Measurements from ENCODE around the gene VWA3B.
"Not testable (repeated sequence)": the region's sequence is repeated elsewhere in the genome, so short reads cannot be mapped to it uniquely, and the experiment has no call there.

VWA3B gene, protein sequence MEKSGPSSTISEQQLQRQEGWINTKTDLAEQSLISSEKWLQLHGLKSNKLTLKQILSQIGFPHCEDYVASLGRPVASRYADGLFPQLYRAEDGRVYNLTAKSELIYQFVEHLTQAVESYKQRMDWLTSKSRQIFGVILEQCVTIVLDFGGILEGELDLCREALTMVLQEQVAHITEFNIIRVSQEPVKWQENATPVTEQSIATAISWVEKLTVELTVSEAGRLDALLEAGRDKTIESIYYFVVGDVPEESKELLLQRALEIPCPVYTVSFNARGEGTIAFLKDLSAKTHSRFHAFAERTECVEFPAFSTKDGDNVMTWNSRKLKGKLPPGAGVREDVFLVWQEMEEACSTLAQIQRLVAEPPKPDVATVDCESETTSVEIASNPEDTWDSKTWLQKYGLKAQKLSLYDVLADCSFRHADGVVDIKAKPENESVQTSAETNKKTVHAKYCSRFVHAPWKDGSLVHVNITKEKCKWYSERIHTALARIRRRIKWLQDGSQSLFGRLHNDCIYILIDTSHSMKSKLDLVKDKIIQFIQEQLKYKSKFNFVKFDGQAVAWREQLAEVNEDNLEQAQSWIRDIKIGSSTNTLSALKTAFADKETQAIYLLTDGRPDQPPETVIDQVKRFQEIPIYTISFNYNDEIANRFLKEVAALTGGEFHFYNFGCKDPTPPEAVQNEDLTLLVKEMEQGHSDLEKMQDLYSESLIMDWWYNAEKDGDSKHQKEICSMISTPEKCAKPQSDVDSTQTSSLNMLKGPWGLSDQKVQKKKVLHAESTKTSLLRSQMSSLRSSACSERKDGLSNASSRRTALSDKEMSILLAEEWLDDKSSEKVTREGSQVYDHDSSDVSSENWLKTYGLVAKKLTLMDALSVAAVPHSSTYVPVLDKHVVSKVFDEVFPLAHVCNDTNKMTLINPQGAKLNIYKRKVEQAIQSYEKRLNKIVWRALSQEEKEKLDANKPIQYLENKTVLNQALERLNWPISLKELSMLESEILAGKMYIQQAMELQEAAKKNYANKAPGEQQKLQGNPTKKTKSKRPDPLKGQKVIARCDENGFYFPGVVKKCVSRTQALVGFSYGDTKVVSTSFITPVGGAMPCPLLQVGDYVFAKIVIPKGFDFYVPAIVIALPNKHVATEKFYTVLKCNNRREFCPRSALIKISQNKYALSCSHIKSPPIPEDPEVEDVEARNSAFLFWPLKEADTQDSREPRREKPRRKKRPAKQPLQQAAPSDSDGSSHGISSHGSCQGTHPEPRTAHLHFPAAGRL (N-terminal part only)

DNA sequence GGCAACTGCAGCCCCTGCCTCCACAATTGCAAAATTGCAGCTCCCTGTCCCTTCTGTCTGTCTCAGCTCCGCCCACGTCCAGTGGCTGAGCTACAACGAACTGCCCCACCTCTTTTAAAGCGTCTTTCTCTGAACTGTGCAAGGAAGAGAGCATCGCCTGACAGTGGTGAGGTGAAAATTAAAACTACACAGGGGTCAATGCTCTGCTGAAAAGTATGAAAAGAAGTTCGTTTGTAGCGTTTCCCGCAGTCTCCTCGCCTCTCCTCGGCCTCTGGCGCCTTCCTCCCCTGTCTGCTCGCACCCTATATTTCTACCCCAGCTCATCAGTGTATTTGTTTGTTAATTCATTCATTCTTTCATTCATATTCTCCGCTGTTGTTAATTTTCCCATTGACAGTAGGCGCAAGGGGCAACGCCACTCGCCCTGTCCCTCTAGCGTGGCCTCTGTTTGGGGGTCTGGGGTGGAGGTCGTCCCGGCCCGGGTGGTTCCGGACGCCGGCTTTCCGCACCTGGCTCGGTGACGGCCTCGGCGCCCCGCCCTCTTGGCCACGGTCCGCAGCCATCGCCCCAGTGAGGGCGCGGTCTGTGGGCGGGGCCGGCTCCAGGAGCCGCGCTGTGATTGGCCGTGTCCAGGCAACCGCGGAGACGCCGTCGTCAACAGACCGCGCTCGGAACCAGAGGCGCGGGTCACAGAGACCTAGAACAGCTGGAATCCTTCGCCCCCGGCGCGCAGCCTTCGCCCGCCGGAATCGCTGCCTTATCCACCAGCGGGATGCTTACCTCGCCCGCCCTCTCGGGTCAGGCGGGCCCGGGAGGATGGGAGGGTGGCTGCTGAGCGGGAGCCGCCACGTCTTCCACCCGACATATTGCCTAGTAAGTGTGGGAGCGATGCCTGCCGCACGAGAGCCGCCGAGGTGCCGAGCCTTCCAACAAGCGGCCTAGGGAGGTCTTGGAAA lies at the start of gene VWA3B:
VWA3B (plus strand) TSS at position 677 of the 956 bp plus-strand sequence. CDS start 5,926 bp downstream, outside the sequence.
- Histone ChIP-seq H3K4me2 (peak within 1 kb of the TSS; percentile 93), H3K27ac (no peak within 1 kb of the TSS), H3K4me1 (peaks cover 36% of the 10 kb centered on the region), H3K36me3 (no peaks in the 10 kb centered on the region), H4K20me1 (no peaks in the 10 kb centered on the region), H3K9me3 (no peaks in the 10 kb centered on the region), H3K4me3 (peak within 1 kb of the TSS; percentile 66), H3K27me3 (peaks cover 11% of the 10 kb centered on the region; the same call in 1 of the 2 replicates), H3K9ac (no peak within 1 kb of the TSS)
- TF ChIP-seq Cebpa-rat (IDR thresholded peaks at IDR 0.05) = no peak

DNA sequence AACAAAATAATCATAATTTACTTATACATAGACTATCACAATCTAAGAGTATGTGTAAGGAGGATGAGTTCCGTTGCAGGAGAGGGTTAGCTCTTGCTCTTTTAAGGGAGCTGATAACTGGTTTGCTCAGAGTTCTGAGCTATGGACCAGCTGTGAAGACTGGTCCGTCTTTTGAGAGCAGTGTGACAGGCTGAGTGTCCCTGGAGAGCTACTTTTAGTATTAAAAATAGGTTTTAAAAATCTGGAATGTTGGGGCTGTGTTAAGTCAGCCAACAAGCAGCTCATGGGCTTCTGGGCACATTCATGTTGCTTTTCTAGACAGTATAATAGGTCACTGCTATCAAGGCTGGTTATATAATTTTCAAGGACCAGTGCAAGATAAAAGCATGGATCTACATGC lies 49.8 kb upstream of the VWA3B start:
- Histone ChIP-seq H3K27ac (no peak overlapping the region), H3K9ac (no peak overlapping the region), H3K27me3 (no peaks in the 10 kb centered on the region), H3K4me1 (peaks cover 8% of the 10 kb centered on the region; the same call in 1 of the 2 replicates), H3K4me3 (no peak overlapping the region), H4K20me1 (no peaks in the 10 kb centered on the region), H3K4me2 (no peak overlapping the region), H3K36me3 (no peaks in the 10 kb centered on the region), H3K9me3 (no peaks in the 10 kb centered on the region)
- TF ChIP-seq Cebpa-rat (IDR thresholded peaks at IDR 0.05) = no peak

DNA sequence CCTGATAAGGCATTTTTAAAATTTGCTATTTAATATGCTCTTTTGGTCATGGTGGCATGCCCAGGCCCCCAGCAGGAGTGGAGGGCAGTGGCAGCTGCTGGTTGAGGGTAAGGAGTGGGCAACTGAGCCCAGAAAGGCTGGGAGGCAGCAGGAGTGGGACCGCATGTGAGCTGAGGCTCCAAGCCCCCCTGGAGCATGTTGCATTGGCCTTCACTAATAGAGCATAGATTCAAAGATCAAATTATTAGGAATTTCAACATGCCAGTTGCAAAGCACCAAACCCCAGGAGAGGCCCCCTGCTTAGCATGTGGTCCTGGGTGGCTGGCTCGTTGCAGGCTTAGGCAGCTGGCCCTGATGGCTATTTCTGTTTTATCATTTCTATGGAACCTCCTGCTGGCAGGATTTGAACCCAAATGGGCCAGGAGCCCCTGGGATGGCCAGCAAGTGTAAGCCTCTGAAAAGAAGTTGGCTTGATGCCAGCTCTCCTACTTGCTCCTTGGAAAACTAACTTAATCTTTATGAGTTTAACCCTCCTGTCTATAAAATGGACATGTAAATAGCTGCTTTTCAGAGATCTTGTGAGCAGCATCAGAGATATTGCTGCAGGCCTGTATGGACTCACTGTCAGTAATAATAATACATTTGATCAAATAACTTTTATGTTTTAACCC lies 49.2 kb upstream of the VWA3B start:
- no peak for TF ChIP-seq Cebpa-rat (IDR thresholded peaks at IDR 0.05)
- no peaks in the 10 kb centered on the region for H3K36me3 ChIP-seq
- no peak overlapping the region for H3K27ac ChIP-seq
- no peaks in the 10 kb centered on the region for H4K20me1 ChIP-seq
- no peak overlapping the region for H3K4me2 ChIP-seq
- H3K4me3 ChIP-seq = no peak overlapping the region
- peaks cover 8% of the 10 kb centered on the region; the same call in 1 of the 2 replicates for H3K4me1 ChIP-seq
- no peak overlapping the region for H3K9ac ChIP-seq
- no peaks in the 10 kb centered on the region for H3K9me3 ChIP-seq
- H3K27me3 ChIP-seq = no peaks in the 10 kb centered on the region

DNA sequence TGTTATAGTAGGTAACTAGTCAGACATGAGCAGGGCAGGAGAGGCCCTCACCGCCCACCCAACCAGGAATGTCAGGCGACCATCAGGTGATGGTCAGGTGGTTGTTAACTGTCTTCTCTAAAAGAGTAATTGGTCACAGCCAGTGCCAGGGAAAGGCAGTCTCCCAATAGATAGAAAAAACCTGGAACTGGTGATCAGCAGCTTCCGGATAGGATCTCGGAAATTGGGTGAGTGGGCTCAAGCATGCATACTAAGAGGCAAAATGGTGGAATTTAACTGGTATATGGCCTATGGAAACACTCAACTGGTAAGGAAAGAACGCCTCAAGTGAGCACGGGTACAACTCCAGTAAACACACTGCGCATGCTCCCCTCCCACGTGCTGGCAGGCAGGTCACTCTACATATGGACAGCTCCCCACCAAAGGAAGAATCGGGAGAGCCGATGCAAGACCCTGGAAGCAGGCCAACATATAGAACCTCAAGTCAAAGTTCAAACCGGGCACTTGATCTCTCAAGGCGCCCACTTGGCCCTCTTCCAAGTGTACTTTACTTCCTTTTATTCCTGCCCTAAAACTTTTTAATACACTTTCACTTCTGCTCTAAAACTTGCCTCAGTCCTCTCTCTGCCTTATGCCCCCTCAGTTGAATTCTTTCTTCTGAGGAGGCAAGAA lies 47.7 kb upstream of the VWA3B start:
- Histone ChIP-seq H3K9ac (no peak overlapping the region), H3K27me3 (no peaks in the 10 kb centered on the region), H3K4me3 (no peak overlapping the region), H3K4me1 (peaks cover 8% of the 10 kb centered on the region; the same call in 1 of the 2 replicates), H3K9me3 (peaks cover 2% of the 10 kb centered on the region), H3K4me2 (no peak overlapping the region), H3K36me3 (no peaks in the 10 kb centered on the region), H3K27ac (no peak overlapping the region), H4K20me1 (no peaks in the 10 kb centered on the region)
- TF ChIP-seq Cebpa-rat (IDR thresholded peaks at IDR 0.05) = no peak

DNA sequence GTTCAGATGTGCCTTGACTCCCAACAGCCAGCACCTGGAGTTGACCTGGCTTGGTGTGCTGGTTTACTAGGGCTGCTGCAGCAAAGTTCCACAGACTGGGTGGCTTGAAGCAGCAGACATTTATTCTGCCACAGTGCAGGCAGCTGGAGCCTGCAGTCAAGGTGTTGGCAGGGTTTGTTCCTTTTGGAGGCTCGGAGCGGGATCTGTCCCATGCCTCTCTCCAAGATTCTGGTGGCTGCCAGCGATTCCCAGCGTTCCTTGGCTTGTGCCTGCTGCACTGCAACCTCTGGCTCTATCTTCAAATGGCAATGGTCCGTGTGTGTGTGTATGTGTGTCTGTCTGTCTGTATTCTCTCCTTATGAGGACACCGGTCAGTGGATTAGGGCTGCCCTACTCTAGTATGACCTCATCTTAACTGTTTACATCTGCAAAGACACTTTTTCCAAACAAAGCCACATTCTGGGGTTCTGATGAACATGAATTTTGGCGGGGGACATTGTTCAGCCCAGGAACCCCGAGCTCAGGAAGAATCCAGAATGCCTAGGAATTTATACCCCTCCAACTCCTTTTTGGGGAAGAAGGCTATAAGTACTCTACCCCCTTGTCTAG lies 46.5 kb upstream of the VWA3B start:
- Histone ChIP-seq H3K4me1 (peaks cover 8% of the 10 kb centered on the region; the same call in 1 of the 2 replicates), H3K4me2 (no peak overlapping the region), H4K20me1 (no peaks in the 10 kb centered on the region), H3K9me3 (peaks cover 13% of the 10 kb centered on the region), H3K9ac (no peak overlapping the region), H3K27ac (no peak overlapping the region), H3K27me3 (no peaks in the 10 kb centered on the region), H3K36me3 (no peaks in the 10 kb centered on the region), H3K4me3 (no peak overlapping the region)
- no peak for TF ChIP-seq Cebpa-rat (IDR thresholded peaks at IDR 0.05)

DNA sequence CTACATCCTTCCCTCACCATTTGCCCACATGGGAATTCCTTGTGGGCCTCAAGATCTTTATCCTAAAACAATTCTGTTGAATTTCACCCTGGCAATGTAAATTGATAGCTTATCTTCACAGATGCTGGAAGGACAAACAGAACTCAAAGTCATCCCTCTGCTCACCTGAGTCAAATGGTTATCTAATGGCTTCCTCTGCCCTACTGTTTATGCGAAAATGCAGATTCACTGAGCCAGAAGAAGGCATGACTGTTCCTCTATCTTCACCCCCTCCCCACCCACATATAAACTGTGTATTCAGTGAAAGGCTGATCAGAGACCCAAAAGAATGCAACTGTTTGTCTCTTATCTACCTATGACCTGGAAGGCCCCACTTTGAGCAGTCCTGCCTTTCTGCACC lies 43.9 kb upstream of the VWA3B start:
- Histone ChIP-seq H3K4me3 (no peak overlapping the region), H4K20me1 (no peaks in the 10 kb centered on the region), H3K27ac (no peak overlapping the region), H3K9me3 (peaks cover 13% of the 10 kb centered on the region), H3K27me3 (no peaks in the 10 kb centered on the region), H3K36me3 (no peaks in the 10 kb centered on the region), H3K4me2 (no peak overlapping the region), H3K4me1 (peaks cover 8% of the 10 kb centered on the region; the same call in 1 of the 2 replicates), H3K9ac (no peak overlapping the region)
- TF ChIP-seq Cebpa-rat (IDR thresholded peaks at IDR 0.05) = no peak

DNA sequence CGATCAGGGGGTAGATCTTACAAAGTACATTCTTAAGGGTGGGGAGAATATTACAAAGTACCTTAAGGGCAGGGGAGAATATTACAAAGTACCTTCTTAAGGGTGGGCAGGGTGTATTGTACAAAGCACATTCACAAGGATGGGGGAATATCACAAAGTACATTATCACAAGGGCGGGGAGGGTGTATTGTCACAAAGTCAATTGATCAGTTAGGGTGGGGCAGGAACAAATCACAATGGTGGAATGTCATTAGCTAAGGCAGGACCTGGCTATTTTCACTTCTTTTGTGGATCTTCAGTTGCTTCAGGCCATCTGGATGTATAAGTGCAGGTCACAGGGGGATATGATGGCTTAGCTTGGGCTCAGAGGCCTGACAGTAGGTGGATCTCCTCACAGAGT lies 42.2 kb upstream of the VWA3B start:
- not testable (repeated sequence) for H3K9ac ChIP-seq, H3K36me3 ChIP-seq, H3K27me3 ChIP-seq, H3K4me3 ChIP-seq, H3K4me2 ChIP-seq, H3K4me1 ChIP-seq, H4K20me1 ChIP-seq, H3K27ac ChIP-seq
- H3K9me3 ChIP-seq = peaks cover 13% of the 10 kb centered on the region

All from BLaER1 (cell line).